ENCODE data around the gene PTPN2. TPM values are rescaled to one million over a fixed set of nuclear protein-coding genes. Genes with fewer than 3 reads are reported as not detected.

PTPN2 gene
- total and polyA plus RNA-seq, 2 experiments from 2014 or later, result 49.9 to 65.5 TPM

GRCh38 chr18:12779456-12779855, 104.6 kb downstream of the PTPN2 start:
- H4K20me1 ChIP-seq (replicated peaks; ENCODE audit: insufficient read depth), result no peaks in the 10 kb centered on the region; the same call in 1 of the 2 replicates
- ATAC-seq, result no peak
- peaks cover 6% of the 10 kb centered on the region; the same call in 2 of the 3 replicates for H3K9me3 Mint-ChIP-seq
- H3K36me3 Mint-ChIP-seq (ENCODE audit: low read depth), result peaks cover 4% of the 10 kb centered on the region; the same call in 2 of the 3 replicates
- H3K9me2 ChIP-seq (ENCODE audit: insufficient read depth), result 0 out of 2 replicates have a peak, but pooled peaks cover 5% of the 10 kb centered on the region
- no peak overlapping the region; the same call in 1 of the 2 replicates for H3K27ac Mint-ChIP-seq
- peak overlapping the region; percentile 23; the same call in 1 of the 2 replicates for H2AFZ ChIP-seq
- H3K27me3 Mint-ChIP-seq (ENCODE audit: insufficient read depth, low read depth, poor library complexity), result peaks cover 15% of the 10 kb centered on the region
- H3K27ac ChIP-seq (ENCODE audit: low read depth), result no peak overlapping the region
- TF ChIP-seq ZNF331 (CRISPR knock-in tag; IDR thresholded peaks at IDR 0.05; ENCODE audit: low read depth) (no peak), STAT1 (IDR thresholded peaks at IDR 0.05; ENCODE audit: unreplicated experiment) (no peak), EZH2phosphoT487 (IDR thresholded peaks at IDR 0.05; ENCODE audit: unreplicated experiment) (no peak), ZNF462 (CRISPR knock-in tag; IDR thresholded peaks at IDR 0.05) (no peak), REST (IDR thresholded peaks at IDR 0.05; ENCODE audit: unreplicated experiment) (no peak), CTCF (conservative IDR thresholded peaks at IDR 0.05; ENCODE audit: low read depth in 2 of 2) (no peak), ZNF114 (CRISPR knock-in tag; IDR thresholded peaks at IDR 0.05) (no peak), CREB1 (CRISPR knock-in tag; IDR thresholded peaks at IDR 0.05; ENCODE audit: low read depth) (no peak), POLR2AphosphoS5 (IDR thresholded peaks at IDR 0.05; ENCODE audit: low read depth) (no peak), ETS1 (IDR thresholded peaks at IDR 0.05) (no peak), EZH2 (IDR thresholded peaks at IDR 0.05; ENCODE audit: low read depth, unreplicated experiment) (no peak), JUNB (IDR thresholded peaks at IDR 0.05; ENCODE audit: unreplicated experiment) (no peak), NANOG (IDR thresholded peaks at IDR 0.05; ENCODE audit: borderline replicate concordance) (no peak)
- H3F3A ChIP-seq (replicated peaks; ENCODE audit: low read depth), result no peaks in the 10 kb centered on the region
- H3K4me1 Mint-ChIP-seq, result no peaks in the 10 kb centered on the region
- H3K79me2 ChIP-seq (replicated peaks; ENCODE audit: insufficient read depth), result no peaks in the 10 kb centered on the region
- H3K4me2 ChIP-seq, result no peak overlapping the region
- no peak for DNase-seq (ENCODE audit: low spot score)
- H3K4me3 Mint-ChIP-seq, result no peak overlapping the region
- no peaks in the 10 kb centered on the region for H3K36me3 ChIP-seq (ENCODE audit: insufficient read depth)
- H3K27me3 ChIP-seq (ENCODE audit: insufficient read depth), result peaks cover 48% of the 10 kb centered on the region
- H3K4me1 ChIP-seq (ENCODE audit: insufficient read depth), result no peaks in the 10 kb centered on the region
- no peak overlapping the region for H3K4me3 ChIP-seq

All from GM23338 (cell line).